Mesenchymal stem cell (in vitro differentiated cells and primary cell): ENCODE data around the gene CAMK1.

ENCODE experiments used
- DNase-seq: peaks from one replicate; pipeline ENCODE4 v3.0.0-alpha.2; 2013
- H2AFZ ChIP-seq: one replicate; pipeline ENCODE4 v1.6.1; 2013; ENCODE audit warnings: low read depth, mild to moderate bottlenecking, control low read depth, inconsistent platforms, low read length, moderate library complexity
- H2AK5ac ChIP-seq: 2 replicates; pipeline ENCODE4 v1.6.1; 2013; ENCODE audit warnings: low read length, moderate library complexity, mild to moderate bottlenecking, inconsistent platforms; ENCODE audit not compliant: severe bottlenecking
- H2BK120ac ChIP-seq: one replicate; pipeline ENCODE4 v1.6.1; 2013; ENCODE audit warnings: low read depth, mild to moderate bottlenecking, inconsistent platforms, low read length, moderate library complexity
- H2BK12ac ChIP-seq, 2 experiments: one replicate each; pipeline ENCODE4 v1.6.1; 2013; ENCODE audit warnings: inconsistent platforms in 2 of 2, low read length in 2 of 2, mild to moderate bottlenecking in 2 of 2, moderate library complexity in 2 of 2, control low read depth in 1 of 2
- H2BK15ac ChIP-seq: one replicate; pipeline ENCODE4 v1.6.1; 2013; ENCODE audit warnings: mild to moderate bottlenecking, low read depth, inconsistent platforms; ENCODE audit not compliant: poor library complexity, severe bottlenecking
- H2BK5ac ChIP-seq: 2 replicates; pipeline ENCODE4 v1.6.1; 2013; ENCODE audit warnings: low read depth, mild to moderate bottlenecking, low read length, control low read depth, inconsistent platforms; ENCODE audit not compliant: poor library complexity, severe bottlenecking
- H3K14ac ChIP-seq, 2 experiments: one replicate each; pipeline ENCODE4 v1.6.1; 2013; ENCODE audit warnings: inconsistent platforms in 2 of 2, low read length in 2 of 2, control low read depth in 1 of 2, mild to moderate bottlenecking in 1 of 2, moderate library complexity in 1 of 2
- H3K18ac ChIP-seq, 2 experiments: one replicate each; pipeline ENCODE4 v1.6.1; 2013; ENCODE audit warnings: inconsistent platforms in 2 of 2, low read length in 2 of 2, control low read depth in 1 of 2, low read depth in 1 of 2, mild to moderate bottlenecking in 1 of 2
- H3K23ac ChIP-seq, 2 experiments: one replicate each; pipeline ENCODE4 v1.6.1; 2013; ENCODE audit warnings: inconsistent platforms in 2 of 2, low read length in 2 of 2, mild to moderate bottlenecking in 2 of 2, moderate library complexity in 2 of 2, control low read depth in 1 of 2
- H3K27ac ChIP-seq: 2 replicates; pipeline ENCODE4 v1.5.1; 2013; ENCODE audit warnings: mild to moderate bottlenecking, moderate library complexity, low read length, control low read depth, inconsistent platforms; ENCODE audit not compliant: poor library complexity, severe bottlenecking
- H3K27me3 ChIP-seq, 2 experiments: 2 replicates each; pipeline versions ENCODE4 v1.6.1 to v1.7.0; 2013; ENCODE audit warnings: low read length in 2 of 2, mild to moderate bottlenecking in 2 of 2, moderate library complexity in 2 of 2, control low read depth in 1 of 2, inconsistent platforms in 1 of 2; ENCODE audit not compliant: control insufficient read depth in 1 of 2, insufficient read depth in 1 of 2
- H3K36me3 ChIP-seq, 2 experiments: 2 replicates each; pipeline versions ENCODE4 v1.6.1 to v1.7.0; 2013; ENCODE audit warnings: low read length in 2 of 2, control low read depth in 1 of 2, inconsistent platforms in 1 of 2, low read depth in 1 of 2, mild to moderate bottlenecking in 1 of 2; ENCODE audit not compliant: insufficient read depth in 2 of 2, control insufficient read depth in 1 of 2
- H3K4ac ChIP-seq, 2 experiments: one replicate each; pipeline ENCODE4 v1.6.1; 2013; ENCODE audit warnings: inconsistent platforms in 2 of 2, low read length in 2 of 2, mild to moderate bottlenecking in 2 of 2, moderate library complexity in 2 of 2, control low read depth in 1 of 2, low read depth in 1 of 2
- H3K4me1 ChIP-seq: 2 replicates; pipeline ENCODE4 v1.6.1; 2013; ENCODE audit warnings: low read depth, low read length, control low read depth; ENCODE audit not compliant: control insufficient read depth, insufficient read depth
- H3K4me2 ChIP-seq: 2 replicates; pipeline ENCODE4 v1.6.1; 2013; ENCODE audit warnings: low read length, mild to moderate bottlenecking, inconsistent platforms; ENCODE audit not compliant: poor library complexity, severe bottlenecking
- H3K4me3 ChIP-seq, 2 experiments: 2 replicates each; pipeline versions ENCODE4 v1.5.1 to v1.7.0; 2013; ENCODE audit warnings: low read length in 2 of 2, mild to moderate bottlenecking in 2 of 2, control low read depth in 1 of 2, low read depth in 1 of 2; ENCODE audit not compliant: insufficient read depth in 1 of 2
- H3K79me1 ChIP-seq: replicated peaks from 2 replicates; pipeline ENCODE4 v1.6.1; 2013; ENCODE audit warnings: mild to moderate bottlenecking, control low read depth, low read length, inconsistent platforms; ENCODE audit not compliant: poor library complexity, severe bottlenecking
- H3K9ac ChIP-seq: 2 replicates; pipeline ENCODE4 v1.7.0; 2013; ENCODE audit warnings: mild to moderate bottlenecking, low read length, moderate library complexity
- H3K9me3 ChIP-seq: 2 replicates; pipeline ENCODE4 v1.7.0; 2013; ENCODE audit warnings: mild to moderate bottlenecking, low read length; ENCODE audit not compliant: control insufficient read depth
- H4K8ac ChIP-seq: one replicate; pipeline ENCODE4 v1.6.1; 2013; ENCODE audit warnings: inconsistent platforms, mild to moderate bottlenecking, low read length, moderate library complexity
- H4K91ac ChIP-seq: one replicate; pipeline ENCODE4 v1.6.1; 2013; ENCODE audit warnings: mild to moderate bottlenecking, low read length, inconsistent platforms
- WGBS: methylation state at CpG from one replicate; pipeline ENCODE4 v1.1.7; 2013; ENCODE audit warnings: mixed read lengths; 5-methylcytosine and 5-hydroxymethylcytosine counted together

The CAMK1 gene

GRCh38 chr3:9792405-9793160 lies 22.8 kb upstream of the CAMK1 start, which contains the start of the genes ARPC4 and TADA3:
TSS of gene ARPC4 (plus strand) at chr3:9793082. CDS start at chr3:9793122, 40 bp downstream.
TSS of gene TADA3 (minus strand) at chr3:9792473. CDS start at chr3:9791466, 1,007 bp downstream.
- peak within 1 kb of the TSS; percentile 83 to 96 for H3K4me3 ChIP-seq
- H3K18ac ChIP-seq: peak within 1 kb of the TSS; percentile 74 to 88
- H4K91ac ChIP-seq: peak within 1 kb of the TSS; percentile 72
- H4K8ac ChIP-seq: peak within 1 kb of the TSS; percentile 84
- WGBS: 1% methylated on average over 61 of the region's 65 CpGs
- no peaks in the 10 kb centered on the region for H3K27me3 ChIP-seq
- H3K4me1 ChIP-seq: peaks cover 8% of the 10 kb centered on the region
- peaks cover 31 to 50% of the 10 kb centered on the region in 2 experiments for H3K36me3 ChIP-seq
- peak within 1 kb of the TSS in 1 of 2 experiments; percentile 23 for H3K14ac ChIP-seq
- no peak within 1 kb of the TSS for H2AFZ ChIP-seq
- peak within 1 kb of the TSS; percentile 69 for H3K4me2 ChIP-seq
- peak within 1 kb of the TSS; percentile 98 for H2BK5ac ChIP-seq
- H3K9me3 ChIP-seq: no peaks in the 10 kb centered on the region
- peaks cover 19% of the 10 kb centered on the region for H3K79me1 ChIP-seq
- H3K4ac ChIP-seq: peak within 1 kb of the TSS; percentile 75 to 93
- H2BK15ac ChIP-seq: peak within 1 kb of the TSS; percentile 96
- peak within 1 kb of the TSS; percentile 96 for H3K27ac ChIP-seq
- peak within 1 kb of the TSS; percentile 99 for H3K9ac ChIP-seq
- peak within 1 kb of the TSS; percentile 98 for H2BK120ac ChIP-seq
- no peak within 1 kb of the TSS for H3K23ac ChIP-seq
- DNase-seq: peak; percentile 98
- H2AK5ac ChIP-seq: peak within 1 kb of the TSS; percentile 88
- H2BK12ac ChIP-seq: no peak within 1 kb of the TSS

GRCh38 chr3:9791790-9792404 lies 22.1 kb upstream of the CAMK1 start:
- peak overlapping the region; percentile 99 for H3K9ac ChIP-seq
- H3K4me2 ChIP-seq: peak overlapping the region; percentile 69
- no peaks in the 10 kb centered on the region for H3K27me3 ChIP-seq
- WGBS: 29% methylated on average over 8 of the region's 14 CpGs
- peak overlapping the region; percentile 35 for H4K8ac ChIP-seq
- peak overlapping the region; percentile 70 for H4K91ac ChIP-seq
- H2BK120ac ChIP-seq: peak overlapping the region; percentile 98
- peaks cover 31 to 50% of the 10 kb centered on the region in 2 experiments for H3K36me3 ChIP-seq
- no peak for DNase-seq
- peak overlapping the region; percentile 77 for H3K27ac ChIP-seq
- peak overlapping the region; percentile 25 for H2BK5ac ChIP-seq
- no peak overlapping the region for H2AFZ ChIP-seq
- H2AK5ac ChIP-seq: peak overlapping the region; percentile 88
- H2BK15ac ChIP-seq: no peak overlapping the region
- H3K79me1 ChIP-seq: peaks cover 19% of the 10 kb centered on the region
- H3K4ac ChIP-seq: peak overlapping the region; percentile 75 to 93
- peak overlapping the region in 1 of 2 experiments; percentile 23 for H3K14ac ChIP-seq
- no peak overlapping the region for H2BK12ac ChIP-seq
- peak overlapping the region; percentile 49 to 70 for H3K18ac ChIP-seq
- H3K4me3 ChIP-seq: peak overlapping the region; percentile 76 to 96
- no peaks in the 10 kb centered on the region for H3K9me3 ChIP-seq
- H3K23ac ChIP-seq: no peak overlapping the region
- H3K4me1 ChIP-seq: peaks cover 6% of the 10 kb centered on the region

GRCh38 chr3:9791127-9791526 lies 21.4 kb upstream of the CAMK1 start:
- no peak overlapping the region for H2BK12ac ChIP-seq
- no peak overlapping the region for H2BK15ac ChIP-seq
- no peak overlapping the region for H3K4me2 ChIP-seq
- no peak overlapping the region for H4K91ac ChIP-seq
- peaks cover 36 to 54% of the 10 kb centered on the region in 2 experiments for H3K36me3 ChIP-seq
- peaks cover 20% of the 10 kb centered on the region for H3K79me1 ChIP-seq
- no peak overlapping the region for H2BK120ac ChIP-seq
- no peak overlapping the region for H3K27ac ChIP-seq
- no peak overlapping the region for H3K18ac ChIP-seq
- no peaks in the 10 kb centered on the region for H3K9me3 ChIP-seq
- peak overlapping the region; percentile 99 for H3K9ac ChIP-seq
- H3K27me3 ChIP-seq: no peaks in the 10 kb centered on the region
- DNase-seq: no peak
- no peak overlapping the region for H2AK5ac ChIP-seq
- no peak overlapping the region for H2AFZ ChIP-seq
- H3K4ac ChIP-seq: no peak overlapping the region
- no peak overlapping the region for H3K23ac ChIP-seq
- no peak overlapping the region for H4K8ac ChIP-seq
- peaks cover 6% of the 10 kb centered on the region for H3K4me1 ChIP-seq
- 97% methylated on average over 11 of the region's 11 CpGs for WGBS
- H3K14ac ChIP-seq: no peak overlapping the region
- peak overlapping the region in 1 of 2 experiments; percentile 96 for H3K4me3 ChIP-seq
- H2BK5ac ChIP-seq: no peak overlapping the region

DNA sequence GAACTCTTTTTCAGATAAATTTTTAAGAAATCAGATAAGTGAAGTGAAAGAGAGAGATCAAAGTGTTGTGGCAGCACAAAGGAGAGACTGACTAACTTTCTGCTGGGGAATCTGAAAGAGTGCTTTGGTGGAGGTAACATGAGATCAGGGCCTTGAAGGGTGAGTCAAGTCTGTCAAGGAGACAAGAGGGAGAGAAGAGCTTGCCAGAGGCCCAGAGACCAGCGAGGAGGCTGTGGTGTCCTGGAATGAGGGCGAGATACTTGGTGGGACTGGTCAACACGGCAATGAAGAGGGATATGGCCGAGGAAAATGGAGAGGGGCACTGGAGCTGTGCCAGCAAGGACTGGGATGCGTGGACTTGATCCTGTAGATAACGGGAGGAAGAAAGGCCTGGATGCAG lies 18.0 kb upstream of the CAMK1 start:
- Histone ChIP-seq H2AK5ac (no peak overlapping the region), H3K79me1 (peaks cover 25% of the 10 kb centered on the region), H3K18ac (no peak overlapping the region), H3K14ac (no peak overlapping the region), H3K9ac (no peak overlapping the region), H4K91ac (no peak overlapping the region), H3K23ac (no peak overlapping the region), H2BK120ac (no peak overlapping the region), H3K4me1 (peaks cover 3% of the 10 kb centered on the region), H3K27me3 (no peaks in the 10 kb centered on the region), H3K36me3 (peaks cover 45 to 68% of the 10 kb centered on the region in 2 experiments), H2BK12ac (peak overlapping the region in 1 of 2 experiments; percentile 25), H4K8ac (no peak overlapping the region), H3K4me3 (no peak overlapping the region), H3K9me3 (no peaks in the 10 kb centered on the region), H2BK15ac (no peak overlapping the region), H2BK5ac (no peak overlapping the region), H3K4me2 (no peak overlapping the region), H3K27ac (no peak overlapping the region), H2AFZ (no peak overlapping the region), H3K4ac (no peak overlapping the region)
- DNase-seq: no peak
- WGBS: 96% methylated on average over 6 of the region's 6 CpGs
